Peyer's patch (tissue), 4 donors: Measurements from ENCODE around the gene PCSK2.

Experiments used
- CTCF ChIP-seq, 6 experiments: fragments of 450-650 bp in 4 of 6; fragments of 200-600 bp in 2 of 6; sonication (generic) in 1 of 6; IDR thresholded peaks; one replicate each; pipeline ENCODE4 v1.5.1; 2017 to 2019; ENCODE audit warnings: antibody characterized with exemption in 6 of 6, mild to moderate bottlenecking in 3 of 6, moderate library complexity in 1 of 6
- POLR2A ChIP-seq, 2 donors: fragments of 450-650 bp; IDR thresholded peaks; one replicate each; pipeline ENCODE4 v1.5.1; 2017; ENCODE audit warnings: antibody characterized with exemption in 2 of 2, mild to moderate bottlenecking in 2 of 2, moderate library complexity in 2 of 2

- TF ChIP-seq POLR2A (IDR thresholded peaks at IDR 0.05) (no peak), CTCF (IDR thresholded peaks at IDR 0.05) (peak in 5 of 6 experiments; percentile 48 to 78 (median 75))
These were observed 278.2 kb downstream of the PCSK2 start for GRCh38 chr20:17504898-17505635.
